Measurements from ENCODE around the gene CFAP20DC. TPM values are rescaled to one million over a fixed set of nuclear protein-coding genes. Genes with fewer than 3 reads are reported as not detected.

Gene CFAP20DC
- total RNA-seq, 4 donors from 2014 or later = 0.17 to 0.32 (median 0.23) TPM; not detected in 1

DNA sequence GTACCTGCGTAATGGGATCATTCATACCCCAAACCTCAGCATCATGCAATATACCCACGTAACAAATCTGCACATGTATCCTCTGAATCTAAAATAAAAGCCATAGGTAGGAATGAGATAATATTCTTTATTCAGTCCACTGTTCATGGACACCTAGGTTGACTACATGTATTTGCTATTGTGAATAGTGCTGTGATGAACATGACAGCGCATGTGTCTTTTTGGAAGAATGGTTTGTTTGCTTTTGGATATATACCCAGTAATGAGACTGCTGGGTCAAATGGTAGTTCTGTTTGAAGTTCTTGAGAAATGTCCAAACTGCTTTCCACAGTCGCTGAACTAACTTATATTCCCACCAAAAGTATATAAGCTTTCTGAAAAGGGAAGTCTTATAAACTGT is 265.4 kb downstream of the CFAP20DC start:
- intact Hi-C loops (cut with DNase I) = no loop called here
- H3K27me3 ChIP-seq = no peaks in the 10 kb centered on the region
- TF ChIP-seq POLR2A (IDR thresholded peaks at IDR 0.05; ENCODE audit: low read depth) (no peak), POLR2AphosphoS5 (IDR thresholded peaks at IDR 0.05) (no peak), EP300 (IDR thresholded peaks at IDR 0.05) (no peak)
- TF ChIP-seq, protein P1, sequence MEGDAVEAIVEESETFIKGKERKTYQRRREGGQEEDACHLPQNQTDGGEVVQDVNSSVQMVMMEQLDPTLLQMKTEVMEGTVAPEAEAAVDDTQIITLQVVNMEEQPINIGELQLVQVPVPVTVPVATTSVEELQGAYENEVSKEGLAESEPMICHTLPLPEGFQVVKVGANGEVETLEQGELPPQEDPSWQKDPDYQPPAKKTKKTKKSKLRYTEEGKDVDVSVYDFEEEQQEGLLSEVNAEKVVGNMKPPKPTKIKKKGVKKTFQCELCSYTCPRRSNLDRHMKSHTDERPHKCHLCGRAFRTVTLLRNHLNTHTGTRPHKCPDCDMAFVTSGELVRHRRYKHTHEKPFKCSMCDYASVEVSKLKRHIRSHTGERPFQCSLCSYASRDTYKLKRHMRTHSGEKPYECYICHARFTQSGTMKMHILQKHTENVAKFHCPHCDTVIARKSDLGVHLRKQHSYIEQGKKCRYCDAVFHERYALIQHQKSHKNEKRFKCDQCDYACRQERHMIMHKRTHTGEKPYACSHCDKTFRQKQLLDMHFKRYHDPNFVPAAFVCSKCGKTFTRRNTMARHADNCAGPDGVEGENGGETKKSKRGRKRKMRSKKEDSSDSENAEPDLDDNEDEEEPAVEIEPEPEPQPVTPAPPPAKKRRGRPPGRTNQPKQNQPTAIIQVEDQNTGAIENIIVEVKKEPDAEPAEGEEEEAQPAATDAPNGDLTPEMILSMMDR (IDR thresholded peaks at IDR 0.05) = no peak
- no peaks in the 10 kb centered on the region for H3K36me3 ChIP-seq
- H3K27ac ChIP-seq (replicated peaks in 1 of 4) = no peak overlapping the region
- H3K4me3 ChIP-seq = no peak overlapping the region
- WGBS = 90% methylated on average over 4 of the region's 4 CpGs
- DNase-seq (ENCODE audit: extremely low spot score) = no peak
- H3K9me3 ChIP-seq = peaks cover 0 to 14% (median 9%) of the 10 kb centered on the region in 4 donors
- no peaks in the 10 kb centered on the region for H3K4me1 ChIP-seq

DNA sequence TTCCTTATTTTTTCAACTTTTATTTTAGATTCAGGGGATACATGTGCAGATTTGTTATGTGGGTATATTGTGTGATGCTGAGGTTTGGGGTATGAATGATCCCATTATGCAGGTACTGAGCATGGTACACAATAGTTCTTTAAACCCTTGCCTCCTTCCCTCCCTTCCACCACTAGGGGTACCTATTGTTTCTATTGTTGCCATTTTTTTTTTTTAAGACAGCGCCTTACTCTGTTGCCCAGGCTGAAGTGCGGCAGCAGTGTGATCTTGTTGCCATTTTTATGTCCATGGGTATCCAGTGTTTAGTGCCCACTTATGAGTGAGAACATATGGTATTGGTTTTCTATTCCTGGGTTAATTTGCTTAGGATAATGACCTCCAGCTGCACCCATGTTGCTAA is 266.0 kb downstream of the CFAP20DC start:
- Histone ChIP-seq H3K4me1 (no peaks in the 10 kb centered on the region), H3K4me3 (no peak overlapping the region), H3K27me3 (no peaks in the 10 kb centered on the region), H3K9me3 (peaks cover 0 to 18% (median 13%) of the 10 kb centered on the region in 4 donors), H3K36me3 (no peaks in the 10 kb centered on the region), H3K27ac (replicated peaks in 1 of 4) (no peak overlapping the region)
- WGBS = 95% methylated on average over 2 of the region's 2 CpGs
- intact Hi-C loops (cut with DNase I) = no loop called here
- no peak for DNase-seq (ENCODE audit: extremely low spot score)
- TF ChIP-seq POLR2A (IDR thresholded peaks at IDR 0.05; ENCODE audit: low read depth) (no peak), EP300 (IDR thresholded peaks at IDR 0.05) (no peak), POLR2AphosphoS5 (IDR thresholded peaks at IDR 0.05) (no peak)
- TF ChIP-seq, protein P1 (IDR thresholded peaks at IDR 0.05) = no peak

DNA sequence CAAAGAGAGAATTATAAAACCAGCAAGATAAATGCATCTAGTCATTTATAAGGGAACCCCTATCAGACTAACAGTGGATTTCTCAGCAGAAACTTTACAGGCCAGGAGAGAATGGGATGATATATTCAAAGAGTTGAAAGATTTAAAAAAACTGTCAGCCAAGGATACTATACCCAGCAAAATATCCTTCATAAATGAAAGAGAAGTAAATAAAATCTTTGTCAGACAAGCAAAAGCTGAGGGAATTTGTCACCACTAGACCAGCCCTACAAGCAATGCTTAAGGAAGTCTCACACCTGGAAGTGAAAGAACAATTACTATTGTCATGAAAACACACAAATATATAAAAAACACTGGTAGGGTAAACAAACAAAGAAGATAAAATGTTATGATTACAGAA is 269.9 kb downstream of the CFAP20DC start:
- DNase-seq (ENCODE audit: extremely low spot score) = no peak
- Histone ChIP-seq H3K4me3 (no peak overlapping the region), H3K27me3 (no peaks in the 10 kb centered on the region), H3K27ac (replicated peaks in 1 of 4) (no peak overlapping the region), H3K9me3 (peaks cover 0 to 28% (median 15%) of the 10 kb centered on the region in 4 donors), H3K36me3 (no peaks in the 10 kb centered on the region), H3K4me1 (no peaks in the 10 kb centered on the region)
- intact Hi-C loops (cut with DNase I) = no loop called here
- TF ChIP-seq POLR2A (IDR thresholded peaks at IDR 0.05; ENCODE audit: low read depth) (no peak), EP300 (IDR thresholded peaks at IDR 0.05) (no peak)
- TF ChIP-seq, protein P1 (IDR thresholded peaks at IDR 0.05) = no peak

DNA sequence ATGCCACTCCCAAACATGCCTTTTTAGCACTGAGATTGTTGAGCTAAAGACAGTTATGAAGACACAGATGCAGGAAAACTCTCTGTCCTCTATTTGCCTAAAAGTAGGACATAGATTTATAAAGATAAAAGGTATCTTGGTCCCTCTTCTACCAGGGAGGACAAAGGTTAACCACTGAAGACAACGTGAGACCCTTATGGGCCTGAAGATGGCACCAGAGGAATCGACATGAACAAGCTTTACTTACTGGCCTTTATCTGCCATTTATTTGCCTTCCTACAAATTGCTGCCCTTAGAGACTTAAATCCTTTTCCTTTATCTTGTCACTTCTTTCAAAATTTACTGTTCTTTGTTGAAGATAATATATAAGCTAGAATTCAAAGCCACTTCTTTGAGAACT is 273.6 kb downstream of the CFAP20DC start:
- Histone ChIP-seq H3K4me1 (no peaks in the 10 kb centered on the region), H3K36me3 (no peaks in the 10 kb centered on the region), H3K4me3 (no peak overlapping the region), H3K9me3 (peaks cover 0 to 28% (median 15%) of the 10 kb centered on the region in 4 donors), H3K27ac (replicated peaks in 1 of 4) (no peak overlapping the region), H3K27me3 (no peaks in the 10 kb centered on the region)
- WGBS = 69% methylated on average over 2 of the region's 2 CpGs
- TF ChIP-seq EP300 (IDR thresholded peaks at IDR 0.05) = no peak
- no peak for TF ChIP-seq POLR2AphosphoS5 (IDR thresholded peaks at IDR 0.05)
- intact Hi-C loops (cut with DNase I) = no loop called here
- DNase-seq (ENCODE audit: extremely low spot score) = no peak

DNA sequence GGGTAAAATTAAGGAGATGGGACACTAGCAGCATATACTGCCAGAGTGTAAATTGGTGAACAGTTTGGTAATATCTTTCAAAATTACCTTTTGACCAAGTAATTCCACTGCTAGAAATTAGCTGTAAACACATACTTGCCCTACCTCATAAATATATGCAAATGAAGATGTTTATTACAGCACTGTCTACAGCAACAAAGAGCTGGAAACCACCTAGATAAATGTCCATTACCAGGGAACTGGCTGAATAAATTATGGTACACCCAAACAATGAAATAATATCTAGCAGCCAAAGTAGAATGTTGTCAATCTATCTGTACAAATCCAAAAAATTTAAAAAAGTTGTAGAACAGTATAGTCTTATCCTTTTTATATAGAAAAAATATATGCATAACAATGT is 277.4 kb downstream of the CFAP20DC start:
- intact Hi-C loops (cut with DNase I) = no loop called here
- Histone ChIP-seq H3K4me3 (no peak overlapping the region), H3K27me3 (no peaks in the 10 kb centered on the region), H3K4me1 (no peaks in the 10 kb centered on the region), H3K9me3 (no peaks in the 10 kb centered on the region), H3K36me3 (no peaks in the 10 kb centered on the region), H3K27ac (replicated peaks in 1 of 4) (no peak overlapping the region)
- TF ChIP-seq, protein P1 (IDR thresholded peaks at IDR 0.05) = no peak
- TF ChIP-seq EP300 (IDR thresholded peaks at IDR 0.05) = no peak
- TF ChIP-seq POLR2A (IDR thresholded peaks at IDR 0.05; ENCODE audit: low read depth) = no peak
- TF ChIP-seq POLR2AphosphoS5 (IDR thresholded peaks at IDR 0.05) = no peak
- no peak for DNase-seq (ENCODE audit: extremely low spot score)

Data from esophagus muscularis mucosa (tissue), 4 donors.